B cell (primary cell): ENCODE results near the gene NEMP1. TPM values are rescaled to one million over a fixed set of nuclear protein-coding genes. Genes with fewer than 3 reads are reported as not detected.
"Not testable (repeated sequence)": the region's sequence is repeated elsewhere in the genome, so short reads cannot be mapped to it uniquely, and the experiment has no call there.

Source experiments
- ATAC-seq: fragments of 200-7000 bp; cut with Tn5 transposase; one replicate; pipeline ENCODE4 v1.10.0; 2021; ENCODE audit warnings: low read depth, mild to moderate bottlenecking, moderate number of reproducible peaks, moderate library complexity
- CTCF ChIA-PET: fragments of 350-600 bp; sonication (Branson Sonifier 250); formaldehyde crosslinking; loops from one replicate; lab custom pipeline; 2021; ENCODE audit warnings: antibody characterized with exemption, inconsistent platforms; lab: Charles Lee
- POLR2A ChIA-PET: fragments of 350-600 bp; sonication (Branson Sonifier 250); formaldehyde crosslinking; loops from one replicate; lab custom pipeline; 2021; ENCODE audit warnings: antibody characterized with exemption; lab: Charles Lee
- DNase-seq: peaks from one replicate; pipeline ENCODE4 v3.0.0; 2013
- H2AFZ ChIP-seq: 2 replicates; pipeline ENCODE4 v1.6.1; 2012; ENCODE audit warnings: mild to moderate bottlenecking, low read depth, low read length; ENCODE audit not compliant: insufficient read depth, poor library complexity, severe bottlenecking
- H3K27ac ChIP-seq, 2 donors: 1 replicate in 1 of 2; 2 replicates in 1 of 2; pipeline ENCODE4 v1.5.1; 2012 to 2013; ENCODE audit warnings: low read length in 2 of 2, mild to moderate bottlenecking in 2 of 2, moderate library complexity in 1 of 2
- H3K27me3 ChIP-seq, 4 experiments: fragments of 200-600 bp in 1 of 4; sonication (generic) in 1 of 4; replicated peaks in 1 of 4; 1 replicate in 2 of 4; 2 replicates in 2 of 4; pipeline versions ENCODE4 v1.6.1 to v1.7.0; 2013 to 2016; ENCODE audit warnings: low read length in 3 of 4, mild to moderate bottlenecking in 2 of 4, mixed read lengths in 1 of 4, moderate library complexity in 1 of 4; ENCODE audit not compliant: insufficient read depth in 4 of 4, control insufficient read depth in 3 of 4; ENCODE audit errors: control extremely low read depth in 1 of 4
- H3K36me3 ChIP-seq, 2 experiments: replicated peaks in 1 of 2; 1 replicate in 1 of 2; 2 replicates in 1 of 2; pipeline versions ENCODE4 v1.6.1 to v1.7.1; 2013; ENCODE audit warnings: low read length in 1 of 2; ENCODE audit not compliant: insufficient read depth in 2 of 2, control insufficient read depth in 1 of 2; ENCODE audit errors: control extremely low read depth in 1 of 2, extremely low read depth in 1 of 2
- H3K4me1 ChIP-seq, 2 donors: fragments of 200-600 bp in 1 of 2; sonication (generic) in 1 of 2; 1 replicate in 1 of 2; 2 replicates in 1 of 2; pipeline versions ENCODE4 v1.5.1 to v1.6.1; 2013 to 2017; ENCODE audit warnings: low read length in 2 of 2; ENCODE audit not compliant: control insufficient read depth in 2 of 2, insufficient read depth in 2 of 2
- H3K4me2 ChIP-seq: replicated peaks from 2 replicates; pipeline ENCODE3; 2012; ENCODE audit warnings: mild to moderate bottlenecking, low read depth, low read length; ENCODE audit not compliant: poor library complexity, severe bottlenecking
- H3K4me3 ChIP-seq, 5 experiments: fragments of 200-600 bp in 1 of 5; sonication (generic) in 1 of 5; 1 replicate in 3 of 5; 2 replicates in 2 of 5; pipeline versions ENCODE4 v1.5.1 to v1.7.0; 2011 to 2016; ENCODE audit warnings: low read length in 4 of 5, mild to moderate bottlenecking in 4 of 5, low read depth in 2 of 5, control low read depth in 1 of 5, moderate library complexity in 1 of 5; ENCODE audit not compliant: insufficient read depth in 1 of 5; ENCODE audit errors: control extremely low read depth in 1 of 5, extremely low read depth in 1 of 5
- H3K79me2 ChIP-seq: fragments of 200-600 bp; sonication (generic); one replicate; pipeline ENCODE4 v1.6.0; 2016; ENCODE audit warnings: low read length; ENCODE audit not compliant: control insufficient read depth, insufficient read depth
- H3K9ac ChIP-seq: fragments of 200-600 bp; sonication (generic); 2 replicates; pipeline ENCODE4 v1.6.1; 2017; ENCODE audit warnings: mild to moderate bottlenecking, low read length, moderate library complexity
- H3K9me3 ChIP-seq, 3 donors: one replicate each; pipeline versions ENCODE4 v1.6.1 to v1.7.1; 2013; ENCODE audit warnings: low read length in 2 of 3; ENCODE audit not compliant: control insufficient read depth in 2 of 3, insufficient read depth in 1 of 3; ENCODE audit errors: control extremely low read depth in 1 of 3
- H4K20me1 ChIP-seq: 2 replicates; pipeline ENCODE4 v1.6.0; 2012; ENCODE audit warnings: mild to moderate bottlenecking, low read length; ENCODE audit not compliant: insufficient read depth, control insufficient read depth, poor library complexity, severe bottlenecking
- H3K27ac Mint-ChIP-seq: one replicate; pipeline ENCODE4 v1.8.0; 2021; ENCODE audit warnings: mixed read lengths
- H3K27me3 Mint-ChIP-seq: one replicate; pipeline ENCODE4 v1.8.0; 2021; ENCODE audit warnings: mixed read lengths
- H3K4me1 Mint-ChIP-seq: one replicate; pipeline ENCODE4 v1.8.0; 2021; ENCODE audit warnings: mixed read lengths
- H3K4me3 Mint-ChIP-seq: one replicate; pipeline ENCODE4 v1.8.0; 2021; ENCODE audit warnings: mixed read lengths
- H3K9me3 Mint-ChIP-seq: one replicate; pipeline ENCODE4 v1.8.0; 2022; ENCODE audit warnings: mixed read lengths; ENCODE audit not compliant: insufficient read depth
- CTCF ChIP-seq: fragments of 200-600 bp; IDR thresholded peaks from one replicate; pipeline ENCODE4 v1.8.0; 2022; ENCODE audit warnings: antibody characterized with exemption, mild to moderate bottlenecking
- EZH2 ChIP-seq: IDR thresholded peaks from 2 replicates; pipeline ENCODE4 v1.6.1; 2012; ENCODE audit warnings: borderline replicate concordance, low read depth, mild to moderate bottlenecking, moderate library complexity, low read length; ENCODE audit not compliant: insufficient read depth, poor library complexity, severe bottlenecking
- WGBS: methylation state at CpG from one replicate; pipeline ENCODE4 v1.1.5; 2013; ENCODE audit warnings: missing lambda C conversion rate; ENCODE audit not compliant: insufficient coverage; 5-methylcytosine and 5-hydroxymethylcytosine counted together
- intact Hi-C: fragments of 100-400 bp; cut with micrococcal nuclease; formaldehyde crosslinking; loops from one replicate; pipeline ENCODE4 v1.10.0; 2022
- polyA plus RNA-seq: library from polyadenylated mRNA; depleted of rRNA; stranded (reverse); fragments of >200 nt; gene quantifications from 2 replicates; pipeline ENCODE4 v1.2.3, GENCODE V29; 2012
- total RNA-seq, 2 donors: library from RNA; stranded (reverse); fragments of 120-200 nt in 1 of 2; gene quantifications; 1 replicate in 1 of 2; 2 replicates in 1 of 2; pipeline versions ENCODE4 v1.2.3 to v1.2.4, GENCODE V29; 2013 to 2022

The NEMP1 gene
- total and polyA plus RNA-seq, 2 donors (not counting 1 experiment from before 2014, with no cell fraction given) = 13.6 to 35.0 TPM

- no peak overlapping the region for H3K27ac ChIP-seq
- H3K27me3 ChIP-seq = peaks cover 0 to 3% (median 0%) of the 10 kb centered on the region in 4 experiments
- H3K79me2 ChIP-seq = no peaks in the 10 kb centered on the region
- H3K4me2 ChIP-seq = no peak overlapping the region
- no CpG with 5 or more reads among the region's 2 CpGs for WGBS
- no peak overlapping the region for H3K4me3 Mint-ChIP-seq
- H4K20me1 ChIP-seq = no peaks in the 10 kb centered on the region
- peaks cover 3% of the 10 kb centered on the region for H3K27me3 Mint-ChIP-seq
- CTCF ChIA-PET = interaction anchor here (0.5 to 8.1 kb wide), 31 partner anchors 8 to 610 kb away, joined by 3 to 108 read pairs (median 5); partner anchors contain the start of genes SHMT2 and STAT6
- TF ChIP-seq EZH2 (no peak), CTCF (no peak)
- H3K4me1 ChIP-seq = peaks cover 16 to 23% of the 10 kb centered on the region in 2 donors
- ATAC-seq = no peak
- H3K9ac ChIP-seq = no peak overlapping the region
- H3K9me3 ChIP-seq = peaks cover 0 to 2% (median 0%) of the 10 kb centered on the region in 3 donors
- DNase-seq = no peak
- H3K36me3 ChIP-seq = no peaks in the 10 kb centered on the region
- no peaks in the 10 kb centered on the region for H3K9me3 Mint-ChIP-seq
- H2AFZ ChIP-seq = no peak overlapping the region
- no peak overlapping the region for H3K4me3 ChIP-seq
- no peak overlapping the region for H3K27ac Mint-ChIP-seq
- peaks cover 12% of the 10 kb centered on the region for H3K4me1 Mint-ChIP-seq
- intact Hi-C loops = loop anchor here (1.0 to 2.0 kb wide), 2 partner anchors 49 to 59 kb away; no protein-coding TSS in a partner anchor
- POLR2A ChIA-PET = interaction anchor here (0.6 to 1.0 kb wide), 2 partner anchors 51 to 106 kb away, joined by 3 read pairs; partner anchors contain the start of gene SHMT2
Observed at GRCh38 chr12:57123813-57124212, 45.2 kb upstream of the NEMP1 start.

GRCh38 chr12:57120718-57121117 is 42.1 kb upstream of the NEMP1 start:
- H3K27ac Mint-ChIP-seq, H3K9me3 ChIP-seq, POLR2A ChIA-PET, H4K20me1 ChIP-seq, DNase-seq, ATAC-seq, H3K4me2 ChIP-seq, H3K9ac ChIP-seq, H3K27me3 Mint-ChIP-seq, H3K4me3 Mint-ChIP-seq, H3K4me3 ChIP-seq, H3K27ac ChIP-seq, intact Hi-C loops, H3K9me3 Mint-ChIP-seq, H3K4me1 Mint-ChIP-seq, H3K79me2 ChIP-seq, H3K27me3 ChIP-seq, H3K36me3 ChIP-seq, H2AFZ ChIP-seq: not testable (repeated sequence)
- H3K4me1 ChIP-seq = peaks cover 12% of the 10 kb centered on the region in 2 donors
- CTCF ChIA-PET = interaction anchor here (0.9 to 8.1 kb wide), 5 partner anchors 9 to 53 kb away, joined by 3 to 97 read pairs (median 45); partner anchors contain the start of gene STAT6
- WGBS = 96% methylated on average over 9 of the region's 11 CpGs
